ENCODE measurements around the gene TRIM46.
"Not testable (repeated sequence)": the region's sequence is repeated elsewhere in the genome, so short reads cannot be mapped to it uniquely, and the experiment has no call there.

TRIM46 gene

GRCh38 chr1:155202731-155203515 lies 29.3 kb downstream of the TRIM46 start:
- Mint-ChIP-seq H3K36me3 (ENCODE audit: insufficient read depth) (peaks cover 13% of the 10 kb centered on the region), H3K27me3 (no peaks in the 10 kb centered on the region), H3K27ac (peak overlapping the region in 1 of 2 donors; percentile 33), H3K9me3 (no peaks in the 10 kb centered on the region), H3K4me3 (no peak overlapping the region), H3K4me1 (ENCODE audit: low read depth in 2 of 2) (peaks cover 10% of the 10 kb centered on the region in 2 donors)
- ATAC-seq (replicated peaks) (no peak), DNase-seq (no peak)

DNA sequence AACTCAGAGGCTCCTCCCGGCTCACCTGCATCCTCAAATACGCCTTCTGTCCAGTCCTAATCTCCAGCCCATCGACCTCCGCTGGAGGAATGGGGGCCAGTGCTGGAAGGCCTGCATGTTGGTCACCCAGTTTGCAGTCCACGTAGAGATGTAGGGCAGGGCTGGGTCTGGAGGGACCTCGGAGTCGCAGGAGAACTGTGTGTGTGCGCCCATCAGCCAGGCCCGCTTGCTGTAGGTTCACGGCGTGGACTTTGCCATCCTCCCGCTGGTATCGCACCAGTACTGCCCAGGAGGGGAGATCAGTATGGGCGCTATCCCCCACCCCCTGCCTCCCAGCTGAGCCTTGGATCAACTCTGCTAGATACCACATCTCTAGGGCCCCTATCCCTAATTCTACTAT lies 31.4 kb downstream of the TRIM46 start:
- no peaks in the 10 kb centered on the region for H3K9me3 Mint-ChIP-seq
- H3K4me3 Mint-ChIP-seq: no peak overlapping the region
- DNase-seq (no peak), ATAC-seq (replicated peaks) (no peak)
- H3K4me1 Mint-ChIP-seq (ENCODE audit: low read depth in 2 of 2): peaks cover 21 to 23% of the 10 kb centered on the region in 2 donors
- H3K36me3 Mint-ChIP-seq (ENCODE audit: insufficient read depth): peaks cover 28% of the 10 kb centered on the region
- H3K27me3 Mint-ChIP-seq: no peaks in the 10 kb centered on the region
- H3K27ac Mint-ChIP-seq: no peak overlapping the region

GRCh38 chr1:155205969-155206593 lies 32.4 kb downstream of the TRIM46 start:
- Mint-ChIP-seq H3K9me3 (no peaks in the 10 kb centered on the region), H3K4me3 (no peak overlapping the region), H3K36me3 (ENCODE audit: insufficient read depth) (peaks cover 30% of the 10 kb centered on the region), H3K27ac (no peak overlapping the region), H3K4me1 (ENCODE audit: low read depth in 2 of 2) (peaks cover 24 to 26% of the 10 kb centered on the region in 2 donors), H3K27me3 (no peaks in the 10 kb centered on the region)
- ATAC-seq (replicated peaks) (no peak), DNase-seq (no peak)

DNA sequence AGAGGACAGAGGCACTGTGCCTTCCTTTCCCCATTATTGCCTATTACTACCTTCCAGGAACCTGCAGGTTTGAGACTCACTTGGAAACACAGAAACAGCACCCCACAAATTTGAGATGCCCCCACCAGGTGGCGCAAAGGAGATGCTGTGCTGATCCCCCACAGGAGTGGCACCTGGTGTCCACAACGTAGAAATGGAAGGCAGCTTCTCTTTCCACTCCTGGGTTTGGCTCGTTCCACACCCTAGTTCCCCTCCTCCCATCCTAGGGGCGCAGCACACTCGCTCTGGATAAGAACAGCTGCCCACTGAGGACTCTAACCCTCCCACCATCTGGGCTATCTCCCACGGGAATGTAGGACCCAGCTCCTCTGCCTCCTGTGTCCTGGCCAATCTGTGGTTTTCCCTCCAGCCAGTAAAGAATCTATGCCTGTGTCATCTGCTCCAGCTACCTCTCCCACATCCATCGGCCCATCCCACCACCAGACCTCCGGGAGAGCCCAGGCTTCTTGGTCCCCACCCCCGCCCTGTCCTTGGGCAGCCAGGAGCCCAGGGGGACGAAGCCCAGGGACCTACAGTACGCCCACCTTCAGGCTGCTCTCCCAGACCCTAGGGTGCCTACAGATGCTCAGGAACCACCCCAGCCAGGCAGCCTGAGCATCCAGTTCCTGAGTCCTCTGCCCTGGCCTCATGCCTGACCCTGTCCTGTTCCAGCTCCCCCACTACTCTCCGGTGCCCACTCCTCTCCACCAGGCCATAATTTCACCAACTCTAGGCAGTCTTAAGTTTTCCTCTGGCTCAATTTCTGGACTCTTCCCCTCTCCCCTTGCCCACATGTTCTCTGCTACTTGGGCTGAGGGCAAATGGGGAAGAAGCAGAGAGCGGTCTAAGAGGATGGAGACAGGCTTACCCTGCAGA lies 33.5 kb downstream of the TRIM46 start:
- H3K36me3 Mint-ChIP-seq (ENCODE audit: insufficient read depth): peaks cover 30% of the 10 kb centered on the region
- peaks cover 24 to 26% of the 10 kb centered on the region in 2 donors for H3K4me1 Mint-ChIP-seq (ENCODE audit: low read depth in 2 of 2)
- peak overlapping the region; percentile 64 to 84 for H3K4me3 Mint-ChIP-seq
- no peaks in the 10 kb centered on the region for H3K9me3 Mint-ChIP-seq
- ATAC-seq (replicated peaks): peak; percentile 37
- H3K27ac Mint-ChIP-seq: peak overlapping the region; percentile 98
- DNase-seq: peak; percentile 92 to 94 (median 92)
- H3K27me3 Mint-ChIP-seq: no peaks in the 10 kb centered on the region

DNA sequence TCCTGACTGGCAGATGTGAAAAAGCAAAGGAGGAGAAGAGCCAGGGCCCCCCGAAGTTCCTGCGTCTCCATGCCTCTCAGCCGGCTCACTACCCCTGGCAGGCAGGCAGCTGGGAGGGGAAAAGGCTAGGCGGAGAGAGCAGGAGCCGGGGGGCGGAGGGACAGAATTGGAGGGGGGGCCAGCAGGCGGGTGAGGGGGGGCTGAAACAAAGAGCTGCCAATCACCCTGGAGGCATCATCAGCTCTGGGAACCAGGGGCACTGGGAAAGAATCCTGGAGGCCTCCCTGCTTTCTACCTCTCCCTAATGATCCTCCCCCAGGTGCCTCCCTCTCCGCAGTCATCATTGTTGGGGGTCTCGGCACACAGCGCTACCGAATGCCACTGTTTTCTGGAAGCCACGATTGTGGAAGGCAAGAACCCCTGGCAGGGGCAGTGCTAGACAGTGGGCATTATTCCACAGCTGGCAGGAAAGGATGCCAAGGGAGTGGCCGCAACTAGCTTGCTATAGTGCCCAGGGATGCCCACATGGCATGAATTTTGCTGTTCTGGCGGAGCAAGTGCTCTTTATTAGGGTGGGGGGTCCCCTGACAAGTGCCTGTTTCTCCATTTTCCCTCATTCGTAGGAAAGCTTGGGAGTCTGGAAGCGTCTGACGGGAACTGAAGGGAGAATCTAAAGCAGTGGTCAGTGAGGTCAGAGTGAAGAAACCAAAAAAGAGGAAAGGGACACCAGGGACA lies 34.3 kb downstream of the TRIM46 start, which contains the start of gene THBS3:
Gene THBS3, minus strand, starts transcription at position 92 of the 735 bp plus-strand sequence. Its CDS starts 21 bp downstream, at position 71.
- H3K9me3 Mint-ChIP-seq: no peaks in the 10 kb centered on the region
- peaks cover 24 to 26% of the 10 kb centered on the region in 2 donors for H3K4me1 Mint-ChIP-seq (ENCODE audit: low read depth in 2 of 2)
- no peak for ATAC-seq (replicated peaks)
- H3K27me3 Mint-ChIP-seq: no peaks in the 10 kb centered on the region
- peaks cover 30% of the 10 kb centered on the region for H3K36me3 Mint-ChIP-seq (ENCODE audit: insufficient read depth)
- H3K27ac Mint-ChIP-seq: peak within 1 kb of the TSS; percentile 98
- DNase-seq: no peak
- peak within 1 kb of the TSS; percentile 84 to 88 for H3K4me3 Mint-ChIP-seq

GRCh38 chr1:155208541-155209311 lies 35.1 kb downstream of the TRIM46 start, which contains the start of gene MTX1:
TSS of gene MTX1 (plus strand) at chr1:155208695. CDS start at chr1:155208805, 110 bp downstream.
- Mint-ChIP-seq H3K36me3 (ENCODE audit: insufficient read depth) (peaks cover 30% of the 10 kb centered on the region), H3K27me3 (no peaks in the 10 kb centered on the region), H3K27ac (peak within 1 kb of the TSS; percentile 98), H3K4me3 (peak within 1 kb of the TSS; percentile 84 to 88), H3K9me3 (no peaks in the 10 kb centered on the region), H3K4me1 (ENCODE audit: low read depth in 2 of 2) (peaks cover 24 to 26% of the 10 kb centered on the region in 2 donors)
- peak; percentile 83 for ATAC-seq (replicated peaks)
- DNase-seq: peak; percentile 85 to 91 (median 90)

GRCh38 chr1:155209312-155209721 lies 35.7 kb downstream of the TRIM46 start:
- Mint-ChIP-seq H3K4me1 (ENCODE audit: low read depth in 2 of 2) (peaks cover 24 to 26% of the 10 kb centered on the region in 2 donors), H3K4me3 (peak overlapping the region; percentile 84 to 88), H3K9me3 (no peaks in the 10 kb centered on the region), H3K36me3 (ENCODE audit: insufficient read depth) (peaks cover 30% of the 10 kb centered on the region), H3K27ac (peak overlapping the region; percentile 98), H3K27me3 (no peaks in the 10 kb centered on the region)
- ATAC-seq (replicated peaks) (no peak), DNase-seq (no peak)

DNA sequence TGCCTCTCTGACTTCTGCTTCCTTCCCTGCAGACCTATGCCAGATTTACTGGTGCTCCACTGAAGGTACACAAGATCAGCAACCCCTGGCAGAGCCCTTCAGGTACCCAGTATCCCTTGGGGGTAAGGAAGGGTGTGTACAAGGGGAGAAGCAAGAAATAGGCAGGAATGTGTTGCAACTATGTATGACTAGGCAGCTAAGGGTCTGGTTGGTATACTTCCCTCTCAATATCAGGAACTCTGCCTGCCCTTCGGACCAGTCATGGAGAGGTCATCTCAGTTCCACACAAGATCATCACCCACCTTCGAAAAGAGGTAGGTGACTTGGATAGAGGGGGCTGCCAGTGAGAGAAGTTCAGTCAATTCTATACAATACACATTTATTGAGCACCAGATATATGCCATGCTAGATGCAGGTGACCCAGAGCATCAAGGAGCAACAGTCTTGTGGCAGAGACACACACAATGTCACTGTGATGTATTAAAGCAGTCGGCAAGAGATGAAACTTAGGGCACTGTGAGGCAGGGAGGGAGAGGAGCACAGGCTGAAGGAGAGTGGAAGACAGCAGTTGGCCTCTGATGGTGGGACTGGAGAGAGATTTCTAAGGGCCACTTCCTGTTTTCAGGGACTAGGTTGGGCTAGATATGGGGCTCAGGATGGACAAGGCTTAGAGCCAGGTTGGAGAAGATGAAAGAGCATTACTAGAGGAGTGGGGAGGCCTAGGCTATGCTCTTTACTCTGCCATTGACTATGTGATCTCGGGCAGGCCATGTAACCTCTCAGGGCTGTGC lies 36.9 kb downstream of the TRIM46 start:
- peaks cover 30% of the 10 kb centered on the region for H3K36me3 Mint-ChIP-seq (ENCODE audit: insufficient read depth)
- DNase-seq: no peak

DNA sequence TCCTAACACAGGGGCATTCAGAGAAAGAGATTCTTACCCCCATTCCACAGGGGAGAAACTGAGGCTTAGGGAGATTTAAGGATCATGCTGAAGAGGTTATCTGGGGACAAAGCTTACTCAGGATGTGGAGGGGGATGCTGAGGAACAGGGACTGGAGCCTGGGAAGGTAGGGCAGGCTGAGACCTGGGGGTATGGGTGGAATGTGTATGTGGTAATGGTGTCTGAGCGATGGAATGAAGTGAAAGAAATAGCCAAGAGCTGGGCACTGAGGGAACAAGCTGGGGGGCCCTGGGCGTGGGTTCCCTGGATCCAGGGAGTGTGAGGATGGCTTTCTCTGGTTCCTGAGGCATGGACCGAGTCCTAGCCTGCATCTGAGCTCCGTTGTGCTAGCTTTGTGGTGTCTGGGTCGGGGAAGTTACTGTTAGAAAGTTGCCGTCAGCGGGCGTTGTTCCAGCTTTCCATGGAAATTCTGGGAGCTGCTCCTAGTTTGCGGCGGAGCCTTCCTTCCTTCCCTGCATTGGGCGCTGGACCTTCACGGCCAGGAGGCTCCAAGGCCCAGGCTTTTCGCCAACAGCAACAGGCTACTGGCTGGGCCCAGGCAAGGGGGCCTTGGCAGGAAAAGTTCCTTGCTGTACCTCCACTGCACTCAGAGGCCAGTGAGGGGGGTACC lies 37.9 kb downstream of the TRIM46 start:
- Mint-ChIP-seq H3K36me3 (ENCODE audit: insufficient read depth) (peaks cover 30% of the 10 kb centered on the region), H3K4me1 (ENCODE audit: low read depth in 2 of 2) (peaks cover 26 to 29% of the 10 kb centered on the region in 2 donors)
- ATAC-seq (replicated peaks); H3K4me3 Mint-ChIP-seq; DNase-seq; H3K9me3 Mint-ChIP-seq; H3K27ac Mint-ChIP-seq; H3K27me3 Mint-ChIP-seq: not testable (repeated sequence)

More for the DNA sequence above, 36.9 kb downstream of the TRIM46 start:
- Mint-ChIP-seq H3K27ac (peak overlapping the region in 1 of 2 donors; percentile 82), H3K4me3 (peak overlapping the region; percentile 84 to 88), H3K9me3 (no peaks in the 10 kb centered on the region), H3K4me1 (ENCODE audit: low read depth in 2 of 2) (peaks cover 26 to 29% of the 10 kb centered on the region in 2 donors), H3K27me3 (no peaks in the 10 kb centered on the region)
- no peak for ATAC-seq (replicated peaks)

- not testable (repeated sequence) for DNase-seq; H3K9me3 Mint-ChIP-seq; H3K4me3 Mint-ChIP-seq; H3K27me3 Mint-ChIP-seq; H3K27ac Mint-ChIP-seq; ATAC-seq (replicated peaks)
- Mint-ChIP-seq H3K36me3 (ENCODE audit: insufficient read depth) (peaks cover 28% of the 10 kb centered on the region), H3K4me1 (ENCODE audit: low read depth in 2 of 2) (peaks cover 22 to 26% of the 10 kb centered on the region in 2 donors)
Observed at GRCh38 chr1:155212051-155212440, 38.4 kb downstream of the TRIM46 start.

DNA sequence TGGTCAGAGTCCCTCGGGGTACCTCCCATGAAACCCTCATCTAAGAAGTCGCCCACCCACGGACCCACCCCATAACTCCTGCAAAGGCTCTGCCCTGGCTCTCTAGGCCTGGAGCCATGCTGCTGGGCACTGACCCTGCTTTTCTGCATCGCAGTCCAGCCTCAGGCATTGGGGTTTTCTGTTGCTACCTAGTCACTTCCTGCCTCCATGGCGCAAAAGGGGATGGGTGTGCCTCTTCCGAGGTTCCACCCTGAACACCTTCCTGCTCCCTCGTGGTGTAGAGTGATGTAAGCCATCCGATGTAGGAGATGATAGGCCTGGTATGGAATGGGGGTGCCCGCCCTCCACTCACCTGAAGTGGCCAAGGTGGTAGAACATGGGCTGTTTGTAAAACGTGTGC lies 41.1 kb downstream of the TRIM46 start:
- H3K36me3 Mint-ChIP-seq (ENCODE audit: insufficient read depth): not testable (repeated sequence)

More for the DNA sequence above, 41.1 kb downstream of the TRIM46 start:
- Mint-ChIP-seq H3K4me1 (ENCODE audit: low read depth in 2 of 2) (peaks cover 16 to 20% of the 10 kb centered on the region in 2 donors), H3K27ac (peak overlapping the region in 1 of 2 donors; percentile 65)
- not testable (repeated sequence) for H3K27me3 Mint-ChIP-seq, H3K9me3 Mint-ChIP-seq, H3K4me3 Mint-ChIP-seq, DNase-seq
- peak; percentile 54 for ATAC-seq (replicated peaks)
